ENCODE measurements around the gene LHX6. TPM values are rescaled to one million over a fixed set of nuclear protein-coding genes. Genes with fewer than 3 reads are reported as not detected.
A peak's percentile ranks its signal among the peaks of the same experiment; 100 is the strongest.

The LHX6 gene
- total RNA-seq, 4 donors from 2014 or later, result 2.5 to 15.0 (median 6.5) TPM

DNA sequence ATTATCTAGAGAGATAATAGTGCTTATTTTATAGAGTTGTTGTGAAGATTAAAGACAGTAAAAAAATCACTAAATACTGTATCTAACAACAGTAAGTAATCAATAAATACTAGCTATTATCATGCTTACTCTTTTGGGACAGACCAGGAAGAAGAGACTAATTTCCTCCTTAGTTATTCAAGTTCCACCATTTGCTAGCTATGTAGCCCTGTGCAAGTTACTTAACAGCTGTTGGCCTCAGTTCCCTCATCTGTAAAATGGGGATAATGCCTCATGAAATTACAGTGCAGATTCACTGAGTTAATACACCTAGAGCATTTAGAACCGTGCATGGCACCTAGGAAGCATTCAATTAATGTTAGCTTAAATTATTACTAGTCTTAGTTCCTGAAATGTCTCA, 33.3 kb upstream of the LHX6 start:
- WGBS, 2 donors, result 81 to 94% methylated on average over 1 of the region's 1 CpG
- Histone ChIP-seq H3K4me1 (peaks cover 0 to 46% (median 20%) of the 10 kb centered on the region in 4 donors), H3K4me3 (no peak overlapping the region), H3K27me3 (no peaks in the 10 kb centered on the region), H3K9me3 (no peaks in the 10 kb centered on the region), H3K36me3 (peaks cover 0 to 34% (median 0%) of the 10 kb centered on the region in 3 donors), H3K27ac (no peak overlapping the region)
- no peak for DNase-seq (ENCODE audit: low spot score in 2 of 2)
- TF ChIP-seq POLR2A (IDR thresholded peaks at IDR 0.05) (no peak), EP300 (IDR thresholded peaks at IDR 0.05) (no peak)
- TF ChIP-seq, protein P1, sequence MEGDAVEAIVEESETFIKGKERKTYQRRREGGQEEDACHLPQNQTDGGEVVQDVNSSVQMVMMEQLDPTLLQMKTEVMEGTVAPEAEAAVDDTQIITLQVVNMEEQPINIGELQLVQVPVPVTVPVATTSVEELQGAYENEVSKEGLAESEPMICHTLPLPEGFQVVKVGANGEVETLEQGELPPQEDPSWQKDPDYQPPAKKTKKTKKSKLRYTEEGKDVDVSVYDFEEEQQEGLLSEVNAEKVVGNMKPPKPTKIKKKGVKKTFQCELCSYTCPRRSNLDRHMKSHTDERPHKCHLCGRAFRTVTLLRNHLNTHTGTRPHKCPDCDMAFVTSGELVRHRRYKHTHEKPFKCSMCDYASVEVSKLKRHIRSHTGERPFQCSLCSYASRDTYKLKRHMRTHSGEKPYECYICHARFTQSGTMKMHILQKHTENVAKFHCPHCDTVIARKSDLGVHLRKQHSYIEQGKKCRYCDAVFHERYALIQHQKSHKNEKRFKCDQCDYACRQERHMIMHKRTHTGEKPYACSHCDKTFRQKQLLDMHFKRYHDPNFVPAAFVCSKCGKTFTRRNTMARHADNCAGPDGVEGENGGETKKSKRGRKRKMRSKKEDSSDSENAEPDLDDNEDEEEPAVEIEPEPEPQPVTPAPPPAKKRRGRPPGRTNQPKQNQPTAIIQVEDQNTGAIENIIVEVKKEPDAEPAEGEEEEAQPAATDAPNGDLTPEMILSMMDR (IDR thresholded peaks at IDR 0.05), result no peak

GRCh38 chr9:122261469-122261881, 32.7 kb upstream of the LHX6 start:
- 43 to 50% methylated on average over 1 of the region's 1 CpG for WGBS, 2 donors
- H3K4me1 ChIP-seq, result peaks cover 0 to 43% (median 20%) of the 10 kb centered on the region in 4 donors
- no peaks in the 10 kb centered on the region for H3K9me3 ChIP-seq
- H3K27ac ChIP-seq, result peak overlapping the region in 1 of 4 donors; percentile 1
- DNase-seq (ENCODE audit: low spot score in 2 of 2), result peak; percentile 47 to 61
- H3K27me3 ChIP-seq, result no peaks in the 10 kb centered on the region
- no peak overlapping the region for H3K4me3 ChIP-seq
- TF ChIP-seq POLR2A (IDR thresholded peaks at IDR 0.05) (no peak), EP300 (IDR thresholded peaks at IDR 0.05) (peak in 1 of 2 donors; percentile 6)
- peaks cover 0 to 34% (median 0%) of the 10 kb centered on the region in 3 donors for H3K36me3 ChIP-seq

DNA sequence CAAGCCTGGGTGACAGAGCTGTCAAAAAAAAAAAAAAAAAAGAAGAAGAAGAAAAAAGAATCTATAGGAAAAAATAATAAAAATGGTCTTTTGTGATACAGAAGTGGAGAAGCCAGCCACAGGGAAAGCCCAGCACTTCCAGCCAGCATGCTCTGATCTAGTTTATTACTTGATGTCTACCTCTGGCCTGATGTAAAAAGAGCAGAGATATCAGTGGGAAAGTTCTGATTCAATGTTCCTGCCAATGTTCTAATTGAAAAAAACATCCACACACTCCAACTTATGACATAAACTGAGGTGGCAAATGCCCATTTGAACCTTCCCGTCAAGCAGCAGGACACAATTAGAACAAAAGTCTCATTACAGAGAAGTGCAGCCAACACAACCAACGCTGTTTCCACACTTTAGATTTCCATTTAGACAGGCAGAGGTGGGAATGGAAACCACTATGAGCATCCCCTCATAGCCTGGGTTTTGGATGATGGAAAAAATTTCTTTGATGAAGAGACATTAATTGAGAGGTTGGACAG, 30.2 kb upstream of the LHX6 start:
- TF ChIP-seq POLR2A (IDR thresholded peaks at IDR 0.05) (no peak), EP300 (IDR thresholded peaks at IDR 0.05) (peak in 1 of 2 donors; percentile 27)
- 80 to 81% methylated on average over 2 of the region's 2 CpGs for WGBS, 2 donors
- H3K36me3 ChIP-seq, result peaks cover 0 to 52% (median 0%) of the 10 kb centered on the region in 3 donors
- peaks cover 0 to 30% (median 13%) of the 10 kb centered on the region in 4 donors for H3K4me1 ChIP-seq
- no peaks in the 10 kb centered on the region for H3K9me3 ChIP-seq
- H3K27ac ChIP-seq, result no peak overlapping the region
- no peak for DNase-seq (ENCODE audit: low spot score in 2 of 2)
- no peaks in the 10 kb centered on the region for H3K27me3 ChIP-seq
- H3K4me3 ChIP-seq, result no peak overlapping the region

GRCh38 chr9:122256206-122256605, 27.4 kb upstream of the LHX6 start:
- Histone ChIP-seq H3K9me3 (no peaks in the 10 kb centered on the region), H3K27me3 (no peaks in the 10 kb centered on the region), H3K36me3 (peaks cover 0 to 69% (median 4%) of the 10 kb centered on the region in 3 donors), H3K4me3 (no peak overlapping the region), H3K27ac (no peak overlapping the region), H3K4me1 (peaks cover 0 to 16% (median 2%) of the 10 kb centered on the region in 4 donors)
- TF ChIP-seq, protein P1 (IDR thresholded peaks at IDR 0.05), result no peak
- TF ChIP-seq EP300 (IDR thresholded peaks at IDR 0.05), result no peak
- TF ChIP-seq POLR2A (IDR thresholded peaks at IDR 0.05), result no peak
- 83 to 86% methylated on average over 5 of the region's 5 CpGs for WGBS, 2 donors
- no peak for DNase-seq (ENCODE audit: low spot score in 2 of 2)

DNA sequence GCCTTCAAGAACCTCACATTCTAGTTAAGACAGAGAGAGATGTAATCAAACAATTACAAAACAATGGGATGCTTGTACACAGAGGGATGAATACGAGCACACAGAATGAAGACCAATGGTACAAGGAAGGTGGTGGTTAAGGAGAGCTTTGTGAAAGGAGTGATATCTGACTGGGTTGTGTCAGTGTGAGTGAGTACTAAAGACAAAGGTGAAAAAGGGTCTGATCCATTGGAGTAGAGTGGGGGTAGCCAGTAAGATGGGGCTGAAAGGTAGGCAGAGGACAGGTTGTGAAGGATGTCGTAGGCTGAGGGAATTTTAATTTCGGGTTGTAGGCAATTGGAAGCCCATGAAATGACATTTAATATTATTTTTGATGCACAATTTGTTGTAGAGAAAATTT, 26.0 kb upstream of the LHX6 start:
- peaks cover 0 to 67% (median 4%) of the 10 kb centered on the region in 3 donors for H3K36me3 ChIP-seq
- no peak overlapping the region for H3K4me3 ChIP-seq
- WGBS, 2 donors, result 81 to 83% methylated on average over 3 of the region's 3 CpGs
- no peaks in the 10 kb centered on the region for H3K27me3 ChIP-seq
- H3K9me3 ChIP-seq, result no peaks in the 10 kb centered on the region
- no peak for DNase-seq (ENCODE audit: low spot score in 2 of 2)
- peaks cover 0 to 13% (median 2%) of the 10 kb centered on the region in 4 donors for H3K4me1 ChIP-seq
- H3K27ac ChIP-seq, result no peak overlapping the region
- TF ChIP-seq EP300 (IDR thresholded peaks at IDR 0.05) (no peak), POLR2A (IDR thresholded peaks at IDR 0.05) (no peak)
- TF ChIP-seq, protein P1 (IDR thresholded peaks at IDR 0.05), result no peak

DNA sequence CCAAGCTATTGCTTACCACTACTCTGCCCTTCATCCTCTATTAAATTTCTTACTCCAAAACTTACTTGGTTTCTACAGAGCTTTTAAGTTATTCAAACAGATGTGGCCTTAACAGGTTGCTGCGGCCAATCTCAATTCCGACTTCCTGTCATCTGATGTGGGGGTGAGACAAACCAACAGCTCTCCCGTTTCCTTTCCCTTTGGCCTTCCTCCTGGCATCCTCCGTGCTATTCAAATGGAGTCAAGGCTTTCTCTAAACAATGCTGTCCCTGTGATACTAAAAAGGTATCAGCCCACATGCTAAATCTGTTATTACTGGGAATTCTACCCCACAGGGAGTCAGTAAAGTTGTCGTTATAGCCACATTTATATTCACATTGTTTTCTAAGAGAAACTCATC, 24.0 kb upstream of the LHX6 start:
- TF ChIP-seq, protein P1 (IDR thresholded peaks at IDR 0.05), result no peak
- TF ChIP-seq POLR2A (IDR thresholded peaks at IDR 0.05), result no peak
- peak in 1 of 2 donors; percentile 15 for TF ChIP-seq EP300 (IDR thresholded peaks at IDR 0.05)
- DNase-seq (ENCODE audit: low spot score in 2 of 2), result no peak
- Histone ChIP-seq H3K4me1 (peaks cover 0 to 13% (median 2%) of the 10 kb centered on the region in 4 donors), H3K4me3 (no peak overlapping the region), H3K27ac (peak overlapping the region in 2 of 4 donors; percentile 11 to 20), H3K27me3 (no peaks in the 10 kb centered on the region), H3K36me3 (peaks cover 0 to 68% (median 4%) of the 10 kb centered on the region in 3 donors), H3K9me3 (no peaks in the 10 kb centered on the region)
- 40 to 48% methylated on average over 5 of the region's 5 CpGs for WGBS, 2 donors

All from tibial nerve (tissue), 4 donors.